GM23248 (cell line): ENCODE results near the gene ARHGAP44. TPM values are rescaled to one million over a fixed set of nuclear protein-coding genes. Genes with fewer than 3 reads are reported as not detected.

Experiments used
- DNase-seq: peaks from one replicate; pipeline ENCODE4 v3.0.0-alpha.2; 2015
- H2AFZ ChIP-seq: fragments of 200-600 bp; sonication (generic); 2 replicates; pipeline ENCODE4 v1.6.1; 2016; ENCODE audit warnings: antibody characterized with exemption
- H3F3A ChIP-seq: fragments of 200-600 bp; sonication (generic); 2 replicates; pipeline ENCODE4 v1.6.1; 2016; ENCODE audit warnings: mild to moderate bottlenecking, antibody characterized with exemption, mixed run types; ENCODE audit not compliant: insufficient read depth
- H3K27ac ChIP-seq: fragments of 200-600 bp; sonication (generic); 2 replicates; pipeline ENCODE4 v1.5.1; 2016; ENCODE audit warnings: mild to moderate bottlenecking
- H3K27me3 ChIP-seq: fragments of 200-600 bp; sonication (generic); replicated peaks from 2 replicates; pipeline ENCODE4 v1.6.1; 2016; ENCODE audit warnings: mild to moderate bottlenecking; ENCODE audit not compliant: insufficient read depth
- H3K36me3 ChIP-seq: fragments of 200-600 bp; sonication (generic); 2 replicates; pipeline ENCODE4 v1.6.1; 2016; ENCODE audit warnings: low read depth, mild to moderate bottlenecking
- H3K4me1 ChIP-seq: fragments of 200-600 bp; sonication (generic); 2 replicates; pipeline ENCODE4 v1.6.1; 2016; ENCODE audit warnings: mild to moderate bottlenecking; ENCODE audit not compliant: insufficient read depth
- H3K4me2 ChIP-seq: fragments of 200-600 bp; sonication (generic); one replicate; pipeline ENCODE4 v1.6.1; 2016; ENCODE audit warnings: mild to moderate bottlenecking; ENCODE audit not compliant: unreplicated experiment
- H3K4me3 ChIP-seq: fragments of 200-600 bp; sonication (generic); 2 replicates; pipeline ENCODE4 v1.5.1; 2016; ENCODE audit warnings: mild to moderate bottlenecking
- H3K79me2 ChIP-seq: fragments of 200-600 bp; sonication (generic); 2 replicates; pipeline ENCODE4 v1.6.1; 2016; ENCODE audit warnings: mild to moderate bottlenecking; ENCODE audit not compliant: insufficient read depth
- H3K9ac ChIP-seq: fragments of 200-600 bp; sonication (generic); 2 replicates; pipeline ENCODE4 v1.6.1; 2016; ENCODE audit warnings: mild to moderate bottlenecking
- H3K9me2 ChIP-seq: fragments of 200-600 bp; sonication (generic); 2 replicates; pipeline ENCODE4 v1.6.1; 2016; ENCODE audit warnings: mixed run types, mild to moderate bottlenecking, moderate library complexity; ENCODE audit not compliant: insufficient read depth
- H3K9me3 ChIP-seq: fragments of 200-600 bp; sonication (generic); one replicate; pipeline ENCODE4 v1.6.1; 2017; ENCODE audit warnings: low read depth
- H4K20me1 ChIP-seq: fragments of 200-600 bp; sonication (generic); 2 replicates; pipeline ENCODE4 v1.6.0; 2016; ENCODE audit not compliant: insufficient read depth
- EZH2 ChIP-seq: fragments of 200-600 bp; sonication (generic); IDR thresholded peaks from 2 replicates; pipeline ENCODE4 v1.6.1; 2018; ENCODE audit warnings: antibody characterized with exemption, mild to moderate bottlenecking; ENCODE audit not compliant: insufficient read depth, poor library complexity, severe bottlenecking
- EZH2phosphoT487 ChIP-seq: fragments of 200-600 bp; sonication (generic); IDR thresholded peaks from 2 replicates; pipeline ENCODE4 v1.6.1; 2018; ENCODE audit warnings: antibody characterized with exemption, moderate library complexity, mild to moderate bottlenecking, low read depth; ENCODE audit not compliant: insufficient read depth
- WGBS, 2 experiments: methylation state at CpG; one replicate each; pipeline ENCODE4 v1.1.6; 2015 to 2017; ENCODE audit warnings: low lambda C conversion rate in 2 of 2, low coverage in 1 of 2; ENCODE audit errors: missing lambda C conversion rate in 2 of 2; 5-methylcytosine and 5-hydroxymethylcytosine counted together
- in situ Hi-C: fragments of 300-500 bp; cut with MboI; formaldehyde crosslinking; loops from 2 replicates; pipeline ENCODE4 v1.15.0; 2020
- polyA plus RNA-seq: library from polyadenylated mRNA; unstranded; fragments of >200 nt; fragmentation: Nextera tagmentation; extraction: Ambion mirVana; gene quantifications from 2 replicates; pipeline ENCODE4 v1.2.1, GENCODE V29; 2016
- total RNA-seq: library from RNA; depleted of rRNA; stranded (reverse); fragments of >200 nt; shearing (Covaris generic); gene quantifications from 2 replicates; pipeline ENCODE4 v1.2.3, GENCODE V29; 2014

Gene ARHGAP44
- total and polyA plus RNA-seq, 2 experiments from 2014 or later = 0.11 to 0.33 TPM

DNA sequence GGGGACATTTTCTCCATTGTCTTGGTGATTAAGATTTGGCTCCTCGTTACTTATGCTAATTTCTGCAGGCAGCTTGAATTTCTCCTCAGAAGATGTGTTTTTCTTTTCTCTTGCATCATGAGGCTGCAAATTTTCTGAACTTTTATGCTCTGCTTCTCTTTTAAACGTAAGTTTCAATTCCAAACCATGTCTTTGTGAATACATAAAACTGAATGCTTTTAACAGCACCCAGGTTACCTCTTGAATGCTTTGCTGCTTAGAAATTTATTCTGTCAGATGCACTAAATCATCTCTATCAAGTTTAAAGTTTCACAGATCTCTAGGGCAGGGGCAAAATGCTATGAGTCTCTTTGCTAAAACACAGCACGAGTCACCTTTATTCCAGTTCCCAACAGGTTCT, 19.4 kb downstream of the ARHGAP44 start:
- in situ Hi-C loops = no loop called here
- Histone ChIP-seq H3K36me3 (no peaks in the 10 kb centered on the region), H3F3A (no peaks in the 10 kb centered on the region), H3K4me3 (no peak overlapping the region), H3K9me2 (no peaks in the 10 kb centered on the region), H3K4me1 (no peaks in the 10 kb centered on the region), H3K9ac (no peak overlapping the region), H2AFZ (no peak overlapping the region), H3K27me3 (no peaks in the 10 kb centered on the region), H3K4me2 (no peak overlapping the region), H3K79me2 (no peaks in the 10 kb centered on the region), H3K27ac (no peak overlapping the region), H3K9me3 (no peaks in the 10 kb centered on the region), H4K20me1 (no peaks in the 10 kb centered on the region)
- no peak for DNase-seq
- TF ChIP-seq EZH2phosphoT487 = no peak
- no peak for TF ChIP-seq EZH2
- WGBS, 2 experiments = 17 to 22% methylated on average over 3 of the region's 3 CpGs

DNA sequence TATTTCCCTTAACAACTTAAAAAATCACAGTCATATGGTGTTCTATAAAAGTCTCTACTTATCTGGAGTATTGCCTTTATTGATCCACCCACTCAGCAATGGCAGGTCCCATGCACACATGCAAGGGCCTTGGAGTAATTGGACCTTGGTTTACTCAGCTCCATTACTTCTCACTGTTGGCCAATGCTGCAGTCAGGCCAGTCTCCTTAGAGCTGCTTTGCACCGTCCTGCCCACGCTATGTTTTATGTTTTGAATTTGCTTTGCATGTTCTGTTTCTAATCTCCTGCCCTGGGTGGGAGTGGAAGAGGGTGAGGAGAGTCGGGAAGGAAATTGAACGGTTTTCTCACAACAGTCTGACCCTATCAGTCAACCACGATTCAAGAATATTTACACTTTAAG, 23.6 kb downstream of the ARHGAP44 start:
- H3K36me3 ChIP-seq = no peaks in the 10 kb centered on the region
- H3K27ac ChIP-seq = no peak overlapping the region
- no peaks in the 10 kb centered on the region for H3K9me3 ChIP-seq
- H3K27me3 ChIP-seq = no peaks in the 10 kb centered on the region
- no peak overlapping the region for H3K4me3 ChIP-seq
- H3F3A ChIP-seq = no peaks in the 10 kb centered on the region
- H3K79me2 ChIP-seq = no peaks in the 10 kb centered on the region
- 0 to 6% methylated on average over 5 of the region's 5 CpGs for WGBS, 2 experiments
- H4K20me1 ChIP-seq = no peaks in the 10 kb centered on the region
- TF ChIP-seq EZH2 (no peak), EZH2phosphoT487 (no peak)
- DNase-seq = no peak
- H3K9ac ChIP-seq = no peak overlapping the region
- H3K4me1 ChIP-seq = no peaks in the 10 kb centered on the region
- no peak overlapping the region for H2AFZ ChIP-seq
- no peaks in the 10 kb centered on the region for H3K9me2 ChIP-seq
- in situ Hi-C loops = no loop called here
- H3K4me2 ChIP-seq = no peak overlapping the region

DNA sequence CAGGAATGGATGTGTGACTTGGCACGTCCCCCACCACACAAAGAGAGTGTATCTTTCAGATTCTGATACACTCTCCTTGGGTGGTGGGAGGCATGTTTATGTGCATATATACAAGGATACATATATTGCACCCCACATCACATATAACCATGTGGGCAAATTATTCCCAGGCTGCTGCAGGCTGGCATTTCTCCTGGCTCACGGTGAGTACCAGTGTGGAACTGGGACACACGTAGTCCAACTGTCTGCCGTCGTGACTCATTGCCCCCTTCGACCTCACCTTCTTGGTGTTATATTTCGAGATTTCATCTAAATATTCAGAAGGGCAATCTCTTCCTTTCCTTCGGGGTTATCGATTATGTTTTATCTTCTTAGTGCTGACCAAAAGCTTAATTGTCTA, 24.4 kb downstream of the ARHGAP44 start:
- Histone ChIP-seq H3F3A (no peaks in the 10 kb centered on the region), H3K4me2 (no peak overlapping the region), H3K4me1 (no peaks in the 10 kb centered on the region), H3K27me3 (no peaks in the 10 kb centered on the region), H2AFZ (no peak overlapping the region), H3K79me2 (no peaks in the 10 kb centered on the region), H3K36me3 (no peaks in the 10 kb centered on the region), H3K4me3 (no peak overlapping the region), H3K9me3 (no peaks in the 10 kb centered on the region), H3K27ac (no peak overlapping the region), H4K20me1 (no peaks in the 10 kb centered on the region), H3K9ac (no peak overlapping the region), H3K9me2 (no peaks in the 10 kb centered on the region)
- 57 to 62% methylated on average over 9 of the region's 9 CpGs for WGBS, 2 experiments
- no peak for DNase-seq
- in situ Hi-C loops = no loop called here
- TF ChIP-seq EZH2phosphoT487 (no peak), EZH2 (no peak)

DNA sequence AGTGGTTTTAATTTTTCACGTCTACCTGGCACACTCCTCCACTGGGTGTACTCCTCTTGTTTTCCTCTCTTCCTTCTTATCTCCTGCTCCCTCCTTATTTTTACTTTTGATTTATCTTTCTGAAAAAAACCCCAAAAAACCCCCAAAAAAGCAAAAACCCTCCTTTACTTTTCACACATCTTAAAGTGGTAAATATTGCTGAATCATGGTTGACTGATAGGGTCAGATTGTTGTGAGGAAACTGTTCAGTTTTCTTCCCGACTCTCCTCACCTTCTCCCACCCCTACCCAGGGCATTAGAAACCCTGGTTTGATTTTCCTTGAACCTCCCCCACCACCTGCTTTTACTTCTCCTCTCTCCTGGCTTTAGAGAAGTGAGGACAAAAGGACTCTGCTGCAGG, 25.4 kb downstream of the ARHGAP44 start:
- Histone ChIP-seq H3K4me1 (no peaks in the 10 kb centered on the region), H3K9ac (no peak overlapping the region), H3F3A (no peaks in the 10 kb centered on the region), H4K20me1 (no peaks in the 10 kb centered on the region), H3K27ac (no peak overlapping the region), H3K79me2 (no peaks in the 10 kb centered on the region), H3K9me2 (no peaks in the 10 kb centered on the region), H3K36me3 (no peaks in the 10 kb centered on the region), H2AFZ (no peak overlapping the region), H3K9me3 (no peaks in the 10 kb centered on the region), H3K27me3 (no peaks in the 10 kb centered on the region), H3K4me2 (no peak overlapping the region), H3K4me3 (no peak overlapping the region)
- 36 to 45% methylated on average over 2 of the region's 2 CpGs for WGBS, 2 experiments
- no peak for TF ChIP-seq EZH2
- DNase-seq = no peak
- in situ Hi-C loops = loop anchor here (5.0 kb wide), 1 partner anchor 47 kb away; no protein-coding TSS in a partner anchor

DNA sequence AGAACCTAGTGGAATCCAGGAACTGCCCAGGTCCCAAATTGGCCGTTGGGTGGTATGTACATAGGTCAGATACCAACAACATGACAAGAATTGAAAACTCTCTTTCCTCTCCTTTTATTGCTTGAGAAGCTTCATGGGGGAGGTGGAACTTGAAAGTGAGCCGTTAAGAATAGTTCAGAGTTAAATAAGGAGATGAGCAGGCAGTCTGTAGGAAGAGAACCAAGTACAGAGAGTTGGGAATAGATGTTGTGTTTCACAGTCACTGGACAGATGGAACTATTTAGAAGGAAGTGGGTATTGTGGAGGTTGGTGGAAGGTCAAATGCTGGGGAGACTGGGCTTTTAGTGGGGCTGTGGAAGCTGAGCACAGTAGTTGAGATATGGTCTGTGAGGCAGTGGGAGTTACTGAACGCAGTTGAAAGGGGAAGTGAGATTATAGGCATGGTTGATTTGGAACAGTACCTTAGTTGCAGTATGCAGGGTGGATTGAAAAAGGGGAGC, 26.4 kb downstream of the ARHGAP44 start:
- Histone ChIP-seq H3K9me2 (no peaks in the 10 kb centered on the region), H3K4me2 (no peak overlapping the region)
- in situ Hi-C loops = loop anchor here (5.0 kb wide), 1 partner anchor 48 kb away; no protein-coding TSS in a partner anchor

More for the DNA sequence above, 26.4 kb downstream of the ARHGAP44 start:
- WGBS, 2 experiments = 22 to 27% methylated on average over 3 of the region's 3 CpGs
- Histone ChIP-seq H3K9me3 (no peaks in the 10 kb centered on the region), H2AFZ (no peak overlapping the region), H3K4me3 (no peak overlapping the region), H3K79me2 (no peaks in the 10 kb centered on the region), H3K4me1 (no peaks in the 10 kb centered on the region), H4K20me1 (no peaks in the 10 kb centered on the region), H3K27ac (no peak overlapping the region), H3K9ac (no peak overlapping the region), H3K27me3 (no peaks in the 10 kb centered on the region), H3K36me3 (no peaks in the 10 kb centered on the region), H3F3A (no peaks in the 10 kb centered on the region)
- no peak for DNase-seq
- TF ChIP-seq EZH2phosphoT487 = no peak
- TF ChIP-seq EZH2 = no peak
